ENCODE measurements around the gene ITM2A.

The ITM2A gene

DNA sequence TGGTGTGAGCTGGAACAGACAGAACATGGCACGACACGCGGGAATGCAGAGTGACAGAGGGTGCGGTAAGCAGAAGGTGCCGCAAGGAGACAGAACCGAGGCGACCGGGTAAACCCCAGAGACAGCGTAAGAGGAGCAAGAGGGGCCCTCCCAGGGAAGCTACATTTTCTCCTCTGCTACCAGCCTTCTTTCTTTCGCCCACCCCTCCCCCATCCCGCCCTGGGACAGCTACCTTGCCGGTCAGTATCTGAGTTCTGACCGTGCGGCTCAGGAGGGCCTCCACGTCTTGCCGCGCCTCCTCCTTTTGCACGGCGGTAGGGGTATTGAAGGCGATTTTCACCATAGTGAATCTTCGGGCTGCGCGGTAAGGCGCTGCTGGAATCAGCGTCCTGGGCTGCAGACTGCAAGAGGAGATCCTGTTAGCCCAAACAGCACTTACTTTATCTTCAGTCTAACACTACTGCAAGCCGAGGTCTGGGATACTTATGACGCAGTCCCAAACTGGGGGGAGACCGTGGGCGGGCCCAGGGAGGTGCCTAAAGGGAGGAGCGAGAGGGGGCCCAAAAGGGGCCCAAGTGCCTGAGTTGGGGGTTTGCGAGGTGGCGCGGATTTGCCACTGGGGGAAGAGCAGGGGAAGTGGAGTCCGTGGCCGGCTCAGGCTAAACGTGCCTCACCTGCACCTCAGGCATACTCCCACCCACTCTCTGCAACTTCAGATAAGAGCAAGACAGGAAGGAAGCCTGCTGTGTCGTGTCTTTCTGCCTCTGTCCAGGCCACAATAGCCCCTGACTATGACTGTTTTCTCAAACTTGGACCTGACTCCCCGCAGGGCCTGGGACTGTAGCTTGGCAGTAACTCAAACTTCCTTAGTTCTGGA is at the start of gene ITM2A:
Gene ITM2A (minus strand): TSS at position 462 of the 877 bp plus-strand sequence. CDS start 119 bp downstream, at position 343.
- TF ChIP-seq, protein P1, sequence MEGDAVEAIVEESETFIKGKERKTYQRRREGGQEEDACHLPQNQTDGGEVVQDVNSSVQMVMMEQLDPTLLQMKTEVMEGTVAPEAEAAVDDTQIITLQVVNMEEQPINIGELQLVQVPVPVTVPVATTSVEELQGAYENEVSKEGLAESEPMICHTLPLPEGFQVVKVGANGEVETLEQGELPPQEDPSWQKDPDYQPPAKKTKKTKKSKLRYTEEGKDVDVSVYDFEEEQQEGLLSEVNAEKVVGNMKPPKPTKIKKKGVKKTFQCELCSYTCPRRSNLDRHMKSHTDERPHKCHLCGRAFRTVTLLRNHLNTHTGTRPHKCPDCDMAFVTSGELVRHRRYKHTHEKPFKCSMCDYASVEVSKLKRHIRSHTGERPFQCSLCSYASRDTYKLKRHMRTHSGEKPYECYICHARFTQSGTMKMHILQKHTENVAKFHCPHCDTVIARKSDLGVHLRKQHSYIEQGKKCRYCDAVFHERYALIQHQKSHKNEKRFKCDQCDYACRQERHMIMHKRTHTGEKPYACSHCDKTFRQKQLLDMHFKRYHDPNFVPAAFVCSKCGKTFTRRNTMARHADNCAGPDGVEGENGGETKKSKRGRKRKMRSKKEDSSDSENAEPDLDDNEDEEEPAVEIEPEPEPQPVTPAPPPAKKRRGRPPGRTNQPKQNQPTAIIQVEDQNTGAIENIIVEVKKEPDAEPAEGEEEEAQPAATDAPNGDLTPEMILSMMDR (IDR thresholded peaks at IDR 0.05; ENCODE audit: insufficient read depth, missing control alignments) = no peak
- FAIRE-seq (no peak), DNase-seq (ENCODE audit: insufficient read length, low spot score) (no peak)

DNA sequence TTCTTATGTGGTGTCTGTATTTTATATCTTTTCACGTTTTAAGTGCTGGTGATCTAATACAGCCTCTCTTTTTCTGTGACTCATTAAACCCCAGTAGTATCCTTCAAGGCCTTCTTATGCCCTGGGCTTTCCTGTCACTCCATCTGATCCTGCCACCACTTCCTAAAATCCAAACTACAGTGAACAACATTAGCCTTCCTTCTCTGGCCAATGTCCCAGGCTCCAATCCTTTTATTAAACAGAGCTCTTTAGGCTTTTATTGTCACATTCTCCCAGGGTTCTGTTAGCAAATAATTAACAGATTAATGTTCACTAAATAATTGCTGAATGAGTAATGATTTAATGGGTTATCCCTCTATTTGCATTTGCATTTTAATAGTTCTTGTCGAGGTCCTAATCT is 47.9 kb upstream of the ITM2A start:
- FAIRE-seq = no peak
- TF ChIP-seq, protein P1 (IDR thresholded peaks at IDR 0.05; ENCODE audit: insufficient read depth, missing control alignments) = no peak
- no peak for DNase-seq (ENCODE audit: insufficient read length, low spot score)

DNA sequence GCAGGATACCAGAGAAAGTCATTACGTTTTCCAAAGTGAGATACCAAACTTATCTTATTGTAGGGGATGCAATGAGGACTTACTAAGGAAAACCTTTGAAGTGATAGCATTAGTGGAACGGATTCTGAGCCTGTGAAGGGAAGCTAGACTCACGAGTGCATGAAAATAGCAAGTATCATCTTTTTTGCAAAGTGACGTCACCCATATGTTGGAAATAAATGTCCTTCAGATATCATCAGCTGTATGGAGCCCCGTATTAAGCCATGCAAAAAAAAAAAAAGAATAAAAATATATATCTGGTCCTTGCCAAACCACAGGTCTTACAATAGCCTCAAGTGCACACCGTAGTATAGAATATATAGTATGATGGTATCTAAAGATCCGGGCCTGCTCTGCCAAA is 46.8 kb upstream of the ITM2A start:
- FAIRE-seq (no peak), DNase-seq (ENCODE audit: insufficient read length, low spot score) (no peak)
- TF ChIP-seq, protein P1 (IDR thresholded peaks at IDR 0.05; ENCODE audit: insufficient read depth, missing control alignments) = no peak

DNA sequence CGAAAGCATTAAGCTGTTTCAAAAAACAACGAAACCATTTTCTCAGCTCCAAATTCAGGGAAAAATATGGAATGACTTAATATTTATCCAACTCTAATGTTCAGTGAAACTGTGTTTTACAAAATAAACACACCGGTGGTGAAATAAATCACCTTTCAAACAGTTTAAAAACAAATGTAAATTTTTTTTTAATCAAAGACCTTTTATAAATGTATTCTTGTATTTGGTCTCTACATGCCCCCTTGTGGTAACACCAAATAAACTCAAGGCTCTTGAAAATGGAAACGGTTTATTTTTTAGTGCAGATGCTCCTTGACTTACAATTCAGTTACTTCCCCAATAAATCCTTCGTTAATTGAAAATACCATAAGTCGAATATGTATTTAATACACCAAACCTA is 45.8 kb upstream of the ITM2A start:
- FAIRE-seq (no peak), DNase-seq (ENCODE audit: insufficient read length, low spot score) (no peak)

DNA sequence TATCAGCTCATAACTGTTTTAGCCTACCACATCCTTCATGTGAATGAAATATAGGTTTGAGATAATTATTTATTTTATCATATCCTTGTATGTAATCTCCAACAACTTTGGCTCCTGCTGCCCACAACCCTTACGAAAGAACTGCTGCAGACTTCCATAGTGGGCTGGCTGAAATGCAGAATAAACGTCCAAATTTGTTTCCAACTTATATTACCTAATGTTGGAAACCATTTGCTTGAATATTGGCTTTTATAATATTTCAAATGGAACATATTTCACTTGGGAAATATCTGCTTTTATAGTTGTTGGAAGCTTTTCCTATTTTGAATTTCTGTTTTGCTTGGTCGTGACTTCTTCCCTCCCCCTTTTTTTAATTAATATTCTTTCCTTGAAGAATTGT is 45.0 kb upstream of the ITM2A start:
- TF ChIP-seq, protein P1 (IDR thresholded peaks at IDR 0.05; ENCODE audit: insufficient read depth, missing control alignments) = no peak
- FAIRE-seq = no peak
- no peak for DNase-seq (ENCODE audit: insufficient read length, low spot score)

More for the DNA sequence above, 45.8 kb upstream of the ITM2A start:
- TF ChIP-seq, protein P1 (IDR thresholded peaks at IDR 0.05; ENCODE audit: insufficient read depth, missing control alignments) = no peak

DNA sequence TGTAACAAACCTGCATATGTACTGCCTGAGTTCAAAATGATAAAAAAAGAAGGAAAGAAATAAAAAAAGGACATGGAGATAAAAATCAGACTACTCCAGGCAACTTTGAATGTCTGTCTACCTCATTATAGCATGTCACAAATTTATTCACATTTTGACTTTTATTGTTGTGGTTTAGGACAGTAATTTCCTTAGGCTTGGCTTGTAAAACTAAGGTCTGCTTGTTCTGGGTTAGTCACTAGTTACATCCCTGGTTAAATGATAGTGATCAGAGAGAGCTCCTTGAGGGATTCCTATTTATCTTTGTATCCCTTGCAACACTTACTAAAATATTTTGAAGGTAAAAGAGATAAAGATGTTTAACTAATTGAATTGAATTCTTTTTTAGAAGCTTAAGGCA is 42.5 kb upstream of the ITM2A start:
- TF ChIP-seq, protein P1 (IDR thresholded peaks at IDR 0.05; ENCODE audit: insufficient read depth, missing control alignments) = no peak
- no peak for FAIRE-seq
- DNase-seq (ENCODE audit: insufficient read length, low spot score) = no peak

All from D721Med (cell line).